Mucosa of rectum (tissue), 2 donors: Measurements from ENCODE around the gene BMP8B.

Source experiments
- H3K27ac ChIP-seq, 2 donors: one replicate each; pipeline ENCODE4 v1.7.0; 2013; ENCODE audit warnings: inconsistent platforms in 2 of 2, low read depth in 2 of 2, low read length in 2 of 2
- H3K27me3 ChIP-seq, 2 donors: one replicate each; pipeline ENCODE4 v1.7.0; 2013; ENCODE audit warnings: low read length in 2 of 2; ENCODE audit not compliant: control insufficient read depth in 2 of 2, insufficient read depth in 2 of 2
- H3K36me3 ChIP-seq, 2 donors: one replicate each; pipeline ENCODE4 v1.7.0; 2013; ENCODE audit warnings: low read length in 2 of 2; ENCODE audit not compliant: control insufficient read depth in 2 of 2, insufficient read depth in 2 of 2
- H3K4me1 ChIP-seq, 2 donors: one replicate each; pipeline ENCODE4 v1.7.0; 2013; ENCODE audit warnings: low read length in 2 of 2, mild to moderate bottlenecking in 1 of 2; ENCODE audit not compliant: control insufficient read depth in 2 of 2, insufficient read depth in 2 of 2
- H3K4me3 ChIP-seq, 2 donors: one replicate each; pipeline ENCODE4 v1.7.0; 2013; ENCODE audit warnings: low read length in 2 of 2
- H3K9ac ChIP-seq, 2 donors: one replicate each; pipeline ENCODE4 v1.7.0; 2013; ENCODE audit warnings: low read length in 2 of 2, low read depth in 1 of 2, mild to moderate bottlenecking in 1 of 2
- H3K9me3 ChIP-seq, 2 donors: one replicate each; pipeline ENCODE4 v1.7.0; 2013; ENCODE audit warnings: low read length in 2 of 2; ENCODE audit not compliant: control insufficient read depth in 2 of 2
- donor health status: healthy.
- donor health status: Normal muscosa, but diverticular disease.

The BMP8B gene

GRCh38 chr1:39788758-39789570, at the start of gene BMP8B:
Gene BMP8B (minus strand): TSS chr1:39788865. CDS start chr1:39788485, 380 bp downstream.
- no peaks in the 10 kb centered on the region for H3K27me3 ChIP-seq
- no peaks in the 10 kb centered on the region for H3K36me3 ChIP-seq
- peaks cover 5% of the 10 kb centered on the region in 2 donors for H3K4me1 ChIP-seq
- no peaks in the 10 kb centered on the region for H3K9me3 ChIP-seq
- peak within 1 kb of the TSS; percentile 53 to 66 for H3K4me3 ChIP-seq
- peak within 1 kb of the TSS; percentile 41 to 70 for H3K9ac ChIP-seq
- peak within 1 kb of the TSS; percentile 51 to 52 for H3K27ac ChIP-seq

- Histone ChIP-seq H3K27ac (no peak overlapping the region), H3K4me3 (no peak overlapping the region), H3K4me1 (no peaks in the 10 kb centered on the region), H3K9ac (no peak overlapping the region), H3K9me3 (no peaks in the 10 kb centered on the region), H3K36me3 (peaks cover 13 to 26% of the 10 kb centered on the region in 2 donors), H3K27me3 (no peaks in the 10 kb centered on the region)
These were observed 48.0 kb upstream of the BMP8B start for GRCh38 chr1:39836595-39837110.

GRCh38 chr1:39835935-39836594, 47.4 kb upstream of the BMP8B start:
- Histone ChIP-seq H3K36me3 (peaks cover 10 to 20% of the 10 kb centered on the region in 2 donors), H3K27ac (no peak overlapping the region), H3K27me3 (no peaks in the 10 kb centered on the region), H3K9me3 (no peaks in the 10 kb centered on the region), H3K9ac (no peak overlapping the region), H3K4me1 (no peaks in the 10 kb centered on the region), H3K4me3 (no peak overlapping the region)

DNA sequence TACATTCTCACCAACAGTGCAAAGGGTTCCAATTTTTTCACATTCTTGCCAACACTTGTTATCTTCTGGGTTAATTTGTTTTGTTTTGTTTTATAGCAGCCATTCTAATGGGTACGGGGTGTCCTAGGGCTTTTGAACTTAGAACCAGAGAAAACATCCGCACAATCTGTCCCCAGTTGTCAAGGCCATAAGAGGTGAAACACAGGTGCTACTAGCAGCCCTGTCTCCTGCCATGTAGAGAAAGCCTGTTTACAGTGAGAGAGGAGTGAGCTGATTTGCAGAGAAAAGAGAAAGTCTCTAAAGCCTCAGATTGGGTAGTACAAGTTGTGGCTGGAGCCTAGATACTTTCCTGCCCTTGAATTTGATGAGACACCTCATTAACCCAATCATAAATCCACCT, 46.4 kb upstream of the BMP8B start:
- no peak overlapping the region for H3K9ac ChIP-seq

DNA sequence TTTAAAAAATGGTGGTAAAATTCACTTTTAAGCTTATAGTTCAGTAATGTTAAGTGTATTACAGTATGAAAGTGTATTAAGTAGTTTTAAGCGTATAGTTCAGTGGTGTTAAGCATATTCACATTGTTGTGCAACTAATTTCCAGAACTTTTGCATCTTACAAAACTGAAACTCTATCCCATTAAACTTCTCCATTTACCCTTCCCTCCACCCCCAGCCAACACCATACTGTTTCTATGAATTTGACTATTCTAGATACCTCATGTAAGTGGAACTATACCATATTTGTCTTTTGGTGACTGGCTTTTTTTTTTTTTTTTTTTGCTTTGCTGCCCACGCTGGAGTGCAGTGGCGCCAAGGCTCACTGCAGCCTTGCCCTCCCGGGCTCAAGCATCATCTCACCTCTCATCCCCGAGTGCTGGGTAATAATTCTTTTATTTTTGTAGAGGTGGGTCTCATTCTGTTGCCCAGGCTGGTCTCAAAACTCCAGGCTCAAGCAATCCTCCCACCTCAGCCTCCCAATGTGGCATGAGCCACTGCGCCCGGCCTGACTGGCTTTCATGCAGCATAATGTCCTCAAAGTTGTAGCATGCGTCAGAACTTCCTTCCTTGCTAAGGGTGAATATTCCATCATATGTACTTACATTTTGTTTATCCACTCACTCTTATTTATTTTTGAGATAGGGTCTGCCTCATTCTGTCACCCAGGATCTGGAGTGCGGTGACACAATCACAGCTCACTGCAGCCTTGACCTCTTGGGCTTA, 45.1 kb upstream of the BMP8B start:
- H3K27ac ChIP-seq: no peak overlapping the region
- H3K9me3 ChIP-seq: no peaks in the 10 kb centered on the region
- H3K36me3 ChIP-seq: peaks cover 4 to 6% of the 10 kb centered on the region in 2 donors
- no peak overlapping the region for H3K9ac ChIP-seq
- H3K4me3 ChIP-seq: no peak overlapping the region
- H3K4me1 ChIP-seq: no peaks in the 10 kb centered on the region
- H3K27me3 ChIP-seq: no peaks in the 10 kb centered on the region

More for the DNA sequence above, 46.4 kb upstream of the BMP8B start:
- H3K9me3 ChIP-seq: no peaks in the 10 kb centered on the region
- H3K27me3 ChIP-seq: no peaks in the 10 kb centered on the region
- H3K27ac ChIP-seq: no peak overlapping the region
- no peak overlapping the region for H3K4me3 ChIP-seq
- H3K36me3 ChIP-seq: peaks cover 4 to 10% of the 10 kb centered on the region in 2 donors
- no peaks in the 10 kb centered on the region for H3K4me1 ChIP-seq

DNA sequence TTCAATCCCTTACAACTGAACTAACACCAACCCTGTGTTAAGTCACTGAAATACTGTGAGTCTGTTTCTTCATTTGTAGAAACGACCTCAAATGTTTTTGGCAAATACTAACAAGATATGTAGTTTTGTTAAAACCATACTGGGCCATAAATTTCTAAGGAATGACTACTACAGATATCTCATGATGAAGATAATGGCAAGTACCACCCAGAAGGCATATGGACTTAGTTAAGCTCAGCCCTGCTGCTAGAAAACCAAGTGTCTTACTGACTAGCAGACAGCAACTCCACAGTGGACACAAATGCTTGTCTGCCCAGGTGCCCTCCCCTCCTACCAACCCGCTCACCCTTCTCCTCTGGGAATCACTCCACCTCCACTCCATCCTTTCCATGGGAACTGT, 44.5 kb upstream of the BMP8B start:
- Histone ChIP-seq H3K27me3 (no peaks in the 10 kb centered on the region), H3K9ac (no peak overlapping the region), H3K4me3 (no peak overlapping the region), H3K9me3 (no peaks in the 10 kb centered on the region), H3K36me3 (peaks cover 4 to 6% of the 10 kb centered on the region in 2 donors), H3K27ac (no peak overlapping the region), H3K4me1 (no peaks in the 10 kb centered on the region)

GRCh38 chr1:39832294-39832693, 43.6 kb upstream of the BMP8B start:
- no peaks in the 10 kb centered on the region for H3K27me3 ChIP-seq
- no peak overlapping the region for H3K9ac ChIP-seq
- H3K4me1 ChIP-seq: peaks cover under 1 to 2% of the 10 kb centered on the region in 2 donors
- H3K9me3 ChIP-seq: no peaks in the 10 kb centered on the region
- no peak overlapping the region for H3K27ac ChIP-seq
- no peak overlapping the region for H3K4me3 ChIP-seq
- no peaks in the 10 kb centered on the region for H3K36me3 ChIP-seq

DNA sequence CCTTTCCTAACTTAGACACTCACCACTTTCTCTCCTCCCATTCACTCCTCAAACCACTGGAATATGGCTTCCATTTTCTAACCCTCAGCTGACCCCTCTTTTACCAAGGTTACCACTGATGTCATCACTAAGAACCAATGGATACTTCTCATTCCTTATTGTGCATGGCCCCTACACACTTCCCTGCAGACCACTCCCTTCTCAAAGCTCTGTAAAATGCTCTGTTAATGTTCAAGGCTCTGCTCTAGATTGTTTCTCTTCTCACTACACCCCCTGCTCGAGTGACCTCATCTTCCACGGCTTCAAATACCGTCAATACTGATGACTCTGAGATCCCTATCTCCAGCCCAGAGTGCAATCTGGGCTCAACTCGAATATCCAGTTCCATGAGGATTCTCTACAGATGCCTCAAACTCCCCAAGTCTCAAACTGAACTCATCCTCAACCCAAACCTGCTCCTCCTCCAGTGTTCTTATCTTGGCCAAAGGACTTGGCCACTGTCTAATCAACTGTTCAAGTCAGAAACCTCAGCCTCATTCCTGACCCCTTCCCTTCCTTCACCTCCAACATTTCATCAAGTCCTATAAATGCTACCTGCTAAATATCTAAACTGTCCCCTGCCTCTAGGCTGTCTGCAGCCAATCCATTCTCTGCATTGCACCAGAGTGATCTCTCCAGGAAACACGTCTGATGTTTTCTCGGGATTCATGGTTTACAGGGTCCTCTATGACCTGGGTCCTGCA, 41.3 kb upstream of the BMP8B start:
- Histone ChIP-seq H3K4me1 (peaks cover 22 to 24% of the 10 kb centered on the region in 2 donors), H3K9ac (no peak overlapping the region), H3K27ac (no peak overlapping the region), H3K9me3 (no peaks in the 10 kb centered on the region), H3K36me3 (no peaks in the 10 kb centered on the region), H3K27me3 (no peaks in the 10 kb centered on the region), H3K4me3 (no peak overlapping the region)

DNA sequence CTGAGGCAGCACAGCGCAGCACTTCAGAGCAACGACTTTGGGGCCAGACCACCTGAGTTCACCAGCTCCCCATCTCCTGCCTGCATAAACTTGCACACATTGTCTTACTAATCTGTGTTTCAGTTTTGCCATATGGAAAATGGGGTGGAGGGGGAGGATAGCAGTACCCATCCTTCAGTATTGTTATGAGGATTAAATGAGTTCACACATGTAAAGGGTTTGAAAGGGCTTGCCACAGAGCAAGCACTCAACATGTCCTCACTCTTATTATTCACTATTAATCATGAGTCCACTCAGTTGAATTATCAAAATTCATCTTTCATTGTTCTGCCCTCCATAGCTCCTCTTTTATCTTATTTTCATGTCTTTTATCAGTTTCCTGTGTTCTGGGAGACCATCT, 40.1 kb upstream of the BMP8B start:
- Histone ChIP-seq H3K9me3 (no peaks in the 10 kb centered on the region), H3K4me3 (no peak overlapping the region), H3K27ac (no peak overlapping the region), H3K9ac (no peak overlapping the region), H3K4me1 (peaks cover 25 to 27% of the 10 kb centered on the region in 2 donors), H3K36me3 (no peaks in the 10 kb centered on the region), H3K27me3 (no peaks in the 10 kb centered on the region)
